Natural killer cell treated with Interleukin-12 subunit alpha and Interleukin-12 subunit beta and Interleukin-15 and Interleukin-18, amount 100 ng/mL, for 72 hours (primary cell): ENCODE data around the gene GALNT14. TPM values are rescaled to one million over a fixed set of nuclear protein-coding genes. Genes with fewer than 3 reads are reported as not detected.

Experiments
- ATAC-seq, 2 donors: fragments of 150-1000 bp; cut with Tn5 transposase in 1 of 2; sonication (Bioruptor Pico), chemical (Tn5 transposase) in 1 of 2; 2 replicates each; pipeline ENCODE4 v1.10.0; 2021
- DNase-seq: peaks from one replicate; pipeline ENCODE4 v3.0.0; 2022; ENCODE audit warnings: low spot score
- H3K27ac Mint-ChIP-seq, 2 donors: 1 replicate in 1 of 2; 2 replicates in 1 of 2; pipeline ENCODE4 v1.8.0; 2022; ENCODE audit warnings: mixed read lengths in 2 of 2, mild to moderate bottlenecking in 1 of 2, moderate library complexity in 1 of 2
- H3K27me3 Mint-ChIP-seq, 2 donors: 1 replicate in 1 of 2; 2 replicates in 1 of 2; pipeline ENCODE4 v1.8.0; 2022; ENCODE audit warnings: mixed read lengths in 2 of 2
- H3K36me3 Mint-ChIP-seq: one replicate; pipeline ENCODE4 v1.8.0; 2022; ENCODE audit warnings: mixed read lengths
- H3K4me1 Mint-ChIP-seq, 2 donors: 1 replicate in 1 of 2; 2 replicates in 1 of 2; pipeline ENCODE4 v1.8.0; 2022; ENCODE audit warnings: low read depth in 2 of 2, mixed read lengths in 2 of 2, mild to moderate bottlenecking in 1 of 2
- H3K4me3 Mint-ChIP-seq: one replicate; pipeline ENCODE4 v1.8.0; 2022; ENCODE audit warnings: mixed read lengths
- H3K9me3 Mint-ChIP-seq: 2 replicates; pipeline ENCODE4 v1.8.0; 2022; ENCODE audit warnings: mixed read lengths
- total RNA-seq, 2 donors: library from RNA; stranded (reverse); gene quantifications; one replicate each; pipeline ENCODE4 v1.2.3, GENCODE V29; 2022

The GALNT14 gene
- total RNA-seq, 2 donors from 2014 or later, result 1.3 TPM; not detected in 1

- Mint-ChIP-seq H3K27ac (no peak overlapping the region), H3K4me3 (no peak overlapping the region), H3K36me3 (no peaks in the 10 kb centered on the region), H3K9me3 (no peaks in the 10 kb centered on the region), H3K4me1 (no peaks in the 10 kb centered on the region), H3K27me3 (peaks cover 20 to 24% of the 10 kb centered on the region in 2 donors)
- ATAC-seq (no peak), DNase-seq (no peak)
Measured at GRCh38 chr2:31089645-31090044, 48.6 kb downstream of the GALNT14 start.

GRCh38 chr2:31088504-31089195 lies 49.6 kb downstream of the GALNT14 start:
- H3K4me3 Mint-ChIP-seq, result no peak overlapping the region
- no peaks in the 10 kb centered on the region for H3K9me3 Mint-ChIP-seq
- no peaks in the 10 kb centered on the region for H3K4me1 Mint-ChIP-seq
- H3K27me3 Mint-ChIP-seq, result peaks cover 17 to 30% of the 10 kb centered on the region in 2 donors
- no peaks in the 10 kb centered on the region for H3K36me3 Mint-ChIP-seq
- DNase-seq (no peak), ATAC-seq (no peak)
- H3K27ac Mint-ChIP-seq, result no peak overlapping the region

- H3K36me3 Mint-ChIP-seq, result no peaks in the 10 kb centered on the region
- peaks cover 17 to 33% of the 10 kb centered on the region in 2 donors for H3K27me3 Mint-ChIP-seq
- ATAC-seq, result no peak
- no peak overlapping the region for H3K4me3 Mint-ChIP-seq
- no peak overlapping the region for H3K27ac Mint-ChIP-seq
- H3K9me3 Mint-ChIP-seq, result no peaks in the 10 kb centered on the region
- no peak for DNase-seq
- H3K4me1 Mint-ChIP-seq, result no peaks in the 10 kb centered on the region
Measured at GRCh38 chr2:31087491-31087890, 50.7 kb downstream of the GALNT14 start.

- Mint-ChIP-seq H3K4me1 (no peaks in the 10 kb centered on the region), H3K4me3 (no peak overlapping the region), H3K9me3 (no peaks in the 10 kb centered on the region), H3K27me3 (peaks cover 20 to 37% of the 10 kb centered on the region in 2 donors), H3K36me3 (no peaks in the 10 kb centered on the region), H3K27ac (no peak overlapping the region)
- ATAC-seq (no peak), DNase-seq (no peak)
Measured at GRCh38 chr2:31086590-31086989, 51.6 kb downstream of the GALNT14 start.

- no peak overlapping the region for H3K27ac Mint-ChIP-seq
- no peaks in the 10 kb centered on the region for H3K36me3 Mint-ChIP-seq
- no peak overlapping the region for H3K4me3 Mint-ChIP-seq
- DNase-seq (no peak), ATAC-seq (peak in 1 of 2 donors; percentile 50)
- no peaks in the 10 kb centered on the region for H3K4me1 Mint-ChIP-seq
- peaks cover 22 to 47% of the 10 kb centered on the region in 2 donors for H3K27me3 Mint-ChIP-seq
- no peaks in the 10 kb centered on the region for H3K9me3 Mint-ChIP-seq
Measured at GRCh38 chr2:31083234-31083993, 54.8 kb downstream of the GALNT14 start.

- Mint-ChIP-seq H3K9me3 (no peaks in the 10 kb centered on the region), H3K4me1 (no peaks in the 10 kb centered on the region), H3K27ac (no peak overlapping the region), H3K36me3 (no peaks in the 10 kb centered on the region), H3K4me3 (no peak overlapping the region), H3K27me3 (peaks cover 14 to 44% of the 10 kb centered on the region in 2 donors)
- DNase-seq (no peak), ATAC-seq (no peak)
Measured at GRCh38 chr2:31082002-31082401, 56.2 kb downstream of the GALNT14 start.

GRCh38 chr2:31081492-31081891 lies 56.7 kb downstream of the GALNT14 start:
- ATAC-seq (no peak), DNase-seq (no peak)
- H3K36me3 Mint-ChIP-seq, result no peaks in the 10 kb centered on the region
- no peak overlapping the region for H3K27ac Mint-ChIP-seq
- no peaks in the 10 kb centered on the region for H3K9me3 Mint-ChIP-seq
- H3K4me3 Mint-ChIP-seq, result no peak overlapping the region
- H3K27me3 Mint-ChIP-seq, result peaks cover 12 to 39% of the 10 kb centered on the region in 2 donors
- no peaks in the 10 kb centered on the region for H3K4me1 Mint-ChIP-seq

GRCh38 chr2:31080361-31080760 lies 57.9 kb downstream of the GALNT14 start:
- DNase-seq, result no peak
- Mint-ChIP-seq H3K36me3 (no peaks in the 10 kb centered on the region), H3K9me3 (no peaks in the 10 kb centered on the region), H3K4me1 (no peaks in the 10 kb centered on the region), H3K4me3 (no peak overlapping the region), H3K27me3 (peaks cover 12 to 39% of the 10 kb centered on the region in 2 donors), H3K27ac (no peak overlapping the region)
- ATAC-seq, result no peak

GRCh38 chr2:31079665-31080064 lies 58.6 kb downstream of the GALNT14 start:
- ATAC-seq (no peak), DNase-seq (no peak)
- no peaks in the 10 kb centered on the region for H3K4me1 Mint-ChIP-seq
- peaks cover 12 to 39% of the 10 kb centered on the region in 2 donors for H3K27me3 Mint-ChIP-seq
- H3K9me3 Mint-ChIP-seq, result no peaks in the 10 kb centered on the region
- H3K27ac Mint-ChIP-seq, result no peak overlapping the region
- no peak overlapping the region for H3K4me3 Mint-ChIP-seq
- H3K36me3 Mint-ChIP-seq, result no peaks in the 10 kb centered on the region

- no peaks in the 10 kb centered on the region for H3K36me3 Mint-ChIP-seq
- no peak overlapping the region for H3K27ac Mint-ChIP-seq
- H3K9me3 Mint-ChIP-seq, result no peaks in the 10 kb centered on the region
- peaks cover 9 to 33% of the 10 kb centered on the region in 2 donors for H3K27me3 Mint-ChIP-seq
- ATAC-seq (no peak), DNase-seq (no peak)
- no peaks in the 10 kb centered on the region for H3K4me1 Mint-ChIP-seq
- H3K4me3 Mint-ChIP-seq, result no peak overlapping the region
Measured at GRCh38 chr2:31078579-31079105, 59.6 kb downstream of the GALNT14 start.

GRCh38 chr2:31078011-31078410 lies 60.2 kb downstream of the GALNT14 start:
- no peaks in the 10 kb centered on the region for H3K4me1 Mint-ChIP-seq
- no peaks in the 10 kb centered on the region for H3K36me3 Mint-ChIP-seq
- no peaks in the 10 kb centered on the region for H3K9me3 Mint-ChIP-seq
- no peak overlapping the region for H3K4me3 Mint-ChIP-seq
- ATAC-seq (no peak), DNase-seq (no peak)
- H3K27me3 Mint-ChIP-seq, result peaks cover 9 to 34% of the 10 kb centered on the region in 2 donors
- no peak overlapping the region for H3K27ac Mint-ChIP-seq

GRCh38 chr2:31075941-31076590 lies 62.2 kb downstream of the GALNT14 start:
- H3K4me3 Mint-ChIP-seq, result no peak overlapping the region
- DNase-seq, result no peak
- H3K9me3 Mint-ChIP-seq, result no peaks in the 10 kb centered on the region
- no peak overlapping the region for H3K27ac Mint-ChIP-seq
- no peak for ATAC-seq
- H3K36me3 Mint-ChIP-seq, result no peaks in the 10 kb centered on the region
- H3K4me1 Mint-ChIP-seq, result no peaks in the 10 kb centered on the region
- H3K27me3 Mint-ChIP-seq, result peaks cover 10 to 40% of the 10 kb centered on the region in 2 donors

GRCh38 chr2:31075431-31075830 lies 62.8 kb downstream of the GALNT14 start:
- H3K4me1 Mint-ChIP-seq, result no peaks in the 10 kb centered on the region
- H3K27ac Mint-ChIP-seq, result no peak overlapping the region
- no peaks in the 10 kb centered on the region for H3K36me3 Mint-ChIP-seq
- H3K27me3 Mint-ChIP-seq, result peaks cover 10 to 34% of the 10 kb centered on the region in 2 donors
- no peak overlapping the region for H3K4me3 Mint-ChIP-seq
- no peak for DNase-seq
- ATAC-seq, result no peak
- H3K9me3 Mint-ChIP-seq, result no peaks in the 10 kb centered on the region

GRCh38 chr2:31071741-31072140 lies 66.5 kb downstream of the GALNT14 start:
- Mint-ChIP-seq H3K4me3 (no peak overlapping the region), H3K27ac (no peak overlapping the region), H3K9me3 (no peaks in the 10 kb centered on the region)

More at GRCh38 chr2:31071741-31072140, 66.5 kb downstream of the GALNT14 start:
- H3K27me3 Mint-ChIP-seq, result peaks cover 5 to 16% of the 10 kb centered on the region in 2 donors
- ATAC-seq, result no peak
- DNase-seq, result peak; percentile 12
- H3K4me1 Mint-ChIP-seq, result no peaks in the 10 kb centered on the region
- no peaks in the 10 kb centered on the region for H3K36me3 Mint-ChIP-seq
